Measurements from ENCODE around the gene ARHGAP19.

DNA sequence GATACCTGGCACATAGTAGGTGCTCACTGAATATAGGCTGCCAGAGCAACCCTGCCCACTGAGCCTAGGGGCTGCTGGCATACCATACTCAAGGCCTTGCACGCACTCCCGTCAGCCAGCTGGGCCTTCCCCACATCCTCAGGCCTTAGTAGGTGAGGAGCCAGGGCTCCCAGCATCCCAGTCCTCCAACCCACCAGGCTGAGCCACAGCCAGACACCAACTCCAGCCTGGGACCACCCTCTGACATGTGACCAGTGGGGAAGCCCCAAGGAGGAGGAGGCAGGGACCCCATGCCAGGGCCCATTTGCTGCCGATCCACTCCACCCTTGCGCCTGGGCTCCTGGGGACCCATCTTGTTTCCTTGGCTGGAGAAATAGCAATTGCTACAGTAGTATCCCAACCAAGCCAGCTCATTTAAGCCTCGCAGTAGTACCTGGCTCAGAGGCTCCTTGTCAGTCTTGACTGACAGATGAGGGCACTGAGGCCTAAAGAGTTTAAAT lies 118.1 kb downstream of the ARHGAP19 start:
- TF ChIP-seq ZFP37 (tag by site-specific recombination; IDR thresholded peaks at IDR 0.05) (no peak), KLF1 (tag by site-specific recombination; IDR thresholded peaks at IDR 0.05) (no peak), SP2 (tag by site-specific recombination; IDR thresholded peaks at IDR 0.05) (no peak), ZNF514 (tag by site-specific recombination; IDR thresholded peaks at IDR 0.05) (no peak), ZNF707 (tag by site-specific recombination; IDR thresholded peaks at IDR 0.05) (no peak), MYNN (tag by site-specific recombination; IDR thresholded peaks at IDR 0.05; ENCODE audit: borderline replicate concordance) (no peak), HOXA7 (CRISPR knock-in tag; IDR thresholded peaks at IDR 0.05; ENCODE audit: borderline replicate concordance) (no peak)
